G401.6 (cell line): ENCODE data around the gene APBB2.
A peak's percentile ranks its signal among the peaks of the same experiment; 100 is the strongest.

Experiments
- FAIRE-seq: peaks from 2 replicates; lab custom pipeline; 2012; peaks lifted over from hg19 to GRCh38; lab: Jason Lieb, UNC

The APBB2 gene

GRCh38 chr4:41214136-41214824, at the start of gene APBB2:
Gene APBB2 (minus strand): TSS chr4:41214542. CDS start chr4:41033254, 181,288 bp downstream.
- peak; percentile 47 for FAIRE-seq

DNA sequence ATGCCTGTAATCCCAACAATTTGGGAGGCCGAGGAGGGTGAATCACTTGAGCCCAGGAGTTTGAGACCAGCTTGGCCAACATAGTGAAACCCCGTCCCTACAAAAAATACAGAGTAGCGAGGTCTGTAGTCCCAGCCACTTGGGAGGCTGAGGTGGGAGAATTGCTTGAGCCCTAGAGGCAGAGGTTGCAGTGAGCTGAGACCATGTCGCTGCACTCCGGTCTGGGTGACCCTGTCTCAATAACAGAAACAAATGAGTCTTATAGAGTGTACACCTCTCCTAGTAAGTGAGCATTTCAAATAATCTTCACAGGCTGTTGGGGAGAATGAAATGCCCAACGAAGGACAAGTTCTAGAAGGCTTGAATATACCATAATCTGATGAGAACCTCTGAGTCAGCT, 47.9 kb upstream of the APBB2 start:
- FAIRE-seq, result no peak

DNA sequence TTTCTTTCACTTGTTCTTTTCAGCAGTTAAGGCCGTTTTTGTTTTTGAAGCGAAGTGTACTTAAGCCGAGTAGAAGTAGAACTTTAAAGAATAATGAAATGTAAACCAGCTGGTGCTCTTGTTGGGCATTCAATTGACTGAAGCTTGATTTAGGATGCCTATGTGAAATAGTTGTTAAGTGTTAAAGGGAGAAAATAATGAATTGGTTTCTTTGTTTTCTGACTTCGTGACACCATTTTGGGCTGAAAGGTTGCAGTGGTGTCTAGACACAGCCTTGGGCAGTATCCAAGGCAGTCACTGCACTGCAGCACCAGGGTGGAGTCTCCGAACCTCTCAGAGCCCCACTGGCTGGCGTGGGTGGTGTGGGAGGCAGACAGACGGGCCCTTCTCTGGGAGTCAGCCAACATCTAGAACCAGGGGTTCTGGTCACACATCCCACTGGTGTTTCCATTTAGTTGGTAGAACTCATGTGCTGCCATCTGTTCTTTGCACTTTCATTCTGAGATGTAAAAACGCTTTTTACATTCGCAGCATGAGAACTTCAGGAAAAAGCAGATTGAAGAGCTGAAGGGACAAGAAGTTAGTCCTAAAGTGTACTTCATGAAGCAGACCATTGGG, 45.9 kb upstream of the APBB2 start:
- no peak for FAIRE-seq

DNA sequence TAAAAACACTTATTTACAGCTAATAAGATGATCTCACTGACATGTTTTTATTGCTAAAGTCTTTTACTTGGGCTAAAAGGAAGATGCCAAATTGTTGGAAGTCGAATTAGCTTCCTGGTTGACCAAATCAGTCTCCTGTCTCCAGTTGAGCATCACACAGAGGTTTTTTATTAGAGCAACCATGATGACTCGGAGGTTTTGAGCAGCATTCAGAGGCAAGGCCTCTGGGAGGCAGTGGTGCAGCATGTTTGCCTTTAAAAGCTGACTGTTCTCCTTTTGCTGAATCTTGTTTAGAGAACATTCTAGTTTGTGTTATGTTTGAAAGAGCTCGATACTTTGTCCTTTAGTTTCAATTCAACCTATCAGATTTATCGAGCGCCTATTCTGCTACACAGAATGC, 44.4 kb upstream of the APBB2 start:
- FAIRE-seq, result no peak

DNA sequence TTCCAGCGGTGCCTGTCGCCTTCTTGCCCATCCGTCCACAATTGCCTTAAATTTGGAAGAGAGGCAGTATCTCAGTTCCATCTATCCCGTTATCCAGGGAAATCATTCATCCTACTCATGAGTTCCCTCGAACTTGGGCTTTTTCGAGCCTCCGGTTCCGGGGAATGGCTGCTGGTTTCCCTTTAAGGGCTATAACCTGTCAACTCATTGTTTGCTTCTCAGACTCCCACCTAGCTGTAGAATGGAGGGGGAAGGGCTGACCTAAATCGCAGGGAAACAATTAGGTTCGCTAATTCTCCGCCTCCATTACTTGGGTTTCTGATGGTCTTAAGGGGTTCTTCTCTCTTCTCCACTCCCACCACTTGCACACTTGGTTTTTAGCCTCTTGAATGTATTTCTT, 43.6 kb upstream of the APBB2 start:
- FAIRE-seq, result no peak

DNA sequence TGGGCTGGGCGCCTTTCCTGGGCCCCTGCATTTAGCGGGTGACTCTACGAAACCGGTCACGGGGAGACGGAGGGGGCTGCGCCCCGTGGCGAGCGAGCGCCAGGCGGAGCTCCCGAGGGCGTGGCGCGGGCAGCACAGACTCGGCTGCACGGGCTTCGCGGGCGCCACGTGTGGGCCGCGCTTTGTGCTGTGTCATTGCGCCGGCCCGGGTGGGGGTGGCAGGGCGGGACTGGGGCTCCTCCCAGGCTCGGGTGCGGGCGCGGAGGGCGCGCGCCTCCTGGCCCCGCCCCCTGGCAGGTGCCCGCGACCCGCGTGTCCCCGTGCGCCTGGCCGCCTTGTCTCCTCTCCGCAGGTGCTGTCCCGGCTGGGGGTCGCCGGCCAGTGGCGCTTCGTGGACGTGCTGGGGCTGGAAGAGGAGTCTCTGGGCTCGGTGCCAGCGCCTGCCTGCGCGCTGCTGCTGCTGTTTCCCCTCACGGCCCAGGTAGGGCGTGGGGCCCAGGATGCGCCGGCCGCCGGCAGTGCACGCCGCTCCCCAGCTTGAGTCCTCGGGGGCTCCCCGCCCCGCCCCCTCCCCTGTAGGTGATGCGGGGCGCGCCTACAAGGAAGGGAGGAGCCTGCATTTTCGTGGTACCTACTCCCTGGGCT, 43.0 kb upstream of the APBB2 start:
- FAIRE-seq, result no peak

GRCh38 chr4:41256740-41257256, 42.5 kb upstream of the APBB2 start, which contains the start of gene UCHL1:
Gene UCHL1 (plus strand): TSS chr4:41256928. CDS start chr4:41256977, 49 bp downstream.
- FAIRE-seq, result peak; percentile 95

- no peak for FAIRE-seq
Measured at GRCh38 chr4:41256131-41256739, 41.9 kb upstream of the APBB2 start.

DNA sequence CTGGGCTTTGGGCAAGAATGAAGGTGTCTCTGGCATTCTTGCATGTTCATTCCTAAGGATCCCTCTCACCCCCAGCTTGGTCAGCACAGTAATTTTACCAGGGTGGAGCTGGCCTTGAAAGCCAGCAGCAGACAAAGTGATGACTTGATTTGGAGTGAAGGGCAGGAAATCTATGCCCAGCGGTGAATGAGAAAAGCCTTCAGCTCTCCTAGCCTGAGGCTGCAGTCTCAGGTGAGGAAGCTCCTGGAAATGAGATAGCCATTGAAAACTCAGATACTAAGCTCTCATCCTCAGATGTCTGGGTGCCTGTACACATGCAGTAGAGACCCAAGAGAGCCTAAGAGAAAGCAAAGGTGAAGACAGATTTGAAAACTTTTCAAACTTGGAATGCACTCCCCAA, 31.6 kb upstream of the APBB2 start:
- FAIRE-seq, result no peak

GRCh38 chr4:41241919-41242318, 27.6 kb upstream of the APBB2 start:
- FAIRE-seq, result no peak

- peak; percentile 63 for FAIRE-seq
Measured at GRCh38 chr4:41236508-41236907, 22.2 kb upstream of the APBB2 start.

- FAIRE-seq, result no peak
Measured at GRCh38 chr4:41236032-41236431, 21.7 kb upstream of the APBB2 start.

DNA sequence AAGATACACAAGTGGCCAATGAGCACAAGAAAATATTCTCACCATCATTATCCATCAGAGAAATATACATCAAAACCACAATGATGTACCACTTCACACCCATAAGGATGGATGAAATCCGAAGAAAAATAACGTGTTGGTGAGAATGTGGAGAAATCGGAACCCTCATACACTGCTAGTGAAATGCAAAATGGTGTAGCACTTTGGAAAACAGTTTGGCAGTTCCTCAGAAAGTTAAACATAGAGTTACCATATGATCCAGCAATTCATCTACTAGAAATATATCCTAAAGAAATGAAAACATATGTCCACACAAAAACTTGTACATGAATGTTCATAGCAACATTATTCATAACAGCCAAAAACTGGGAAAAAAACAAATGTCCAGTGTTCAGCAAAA, 18.5 kb upstream of the APBB2 start:
- peak; percentile 8 for FAIRE-seq

- no peak for FAIRE-seq
Measured at GRCh38 chr4:41232406-41232805, 18.1 kb upstream of the APBB2 start.

GRCh38 chr4:41227902-41228301, 13.6 kb upstream of the APBB2 start:
- FAIRE-seq, result no peak

- no peak for FAIRE-seq
Measured at GRCh38 chr4:41221850-41222645, 7.7 kb upstream of the APBB2 start.

DNA sequence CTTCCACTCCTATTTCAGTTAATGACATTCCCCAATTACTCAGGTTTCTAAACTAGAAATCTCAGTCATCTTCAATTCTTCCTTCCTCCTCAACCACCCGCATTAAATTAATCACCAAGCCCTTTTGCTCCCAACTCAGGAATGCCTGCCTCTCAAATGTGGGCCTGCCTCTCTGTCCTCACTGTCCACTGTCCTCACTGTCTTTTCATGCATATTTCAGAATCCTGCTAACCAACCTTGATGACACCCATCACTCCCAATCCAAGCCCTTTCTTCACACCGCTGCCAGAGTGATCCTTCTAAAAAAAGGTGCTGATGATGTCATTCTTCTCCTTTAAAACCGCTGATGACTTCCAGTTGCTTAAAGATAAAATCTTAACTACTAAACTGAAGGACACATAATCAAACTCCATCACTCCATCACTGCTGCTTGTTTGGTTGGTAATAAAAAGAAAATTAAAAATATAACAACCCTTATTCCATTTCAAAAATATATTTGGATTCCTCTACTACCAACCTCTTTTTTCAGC, 5.1 kb upstream of the APBB2 start:
- FAIRE-seq, result no peak

- no peak for FAIRE-seq
Measured at GRCh38 chr4:41218703-41219102, 4.4 kb upstream of the APBB2 start.

DNA sequence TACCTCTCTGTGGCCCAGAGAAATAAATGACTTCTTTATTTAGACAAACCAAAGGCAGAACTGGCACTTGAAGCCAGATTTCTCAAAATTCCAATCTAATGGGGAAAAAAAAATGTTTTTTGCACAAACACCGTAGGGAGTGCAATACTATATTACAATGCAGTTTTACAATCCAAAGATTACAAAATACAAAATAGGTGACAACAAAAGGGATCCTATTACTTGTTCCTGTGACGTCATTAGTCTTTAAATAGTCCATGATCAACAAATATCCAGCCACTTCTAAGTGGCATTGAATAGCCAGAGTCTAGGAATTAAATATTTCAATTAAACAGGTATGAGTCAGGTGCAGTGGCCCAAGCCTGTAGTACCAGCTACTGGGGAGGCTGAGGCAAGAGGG, 3.0 kb upstream of the APBB2 start:
- FAIRE-seq, result no peak

DNA sequence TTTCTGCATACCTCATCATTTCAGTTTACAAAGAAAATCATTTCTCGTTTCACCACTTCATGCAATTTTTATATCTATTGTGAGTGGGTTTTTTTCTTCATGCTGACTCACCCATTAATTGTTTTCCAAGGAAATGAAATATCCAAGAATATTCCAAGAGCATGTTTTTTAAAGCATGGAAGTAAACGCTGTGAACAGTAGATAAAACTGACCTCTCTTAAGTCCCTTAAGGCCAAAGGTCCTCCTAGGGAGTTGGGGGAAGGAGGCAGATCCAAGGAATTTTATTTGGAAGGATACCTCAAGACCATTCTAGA, 2.6 kb upstream of the APBB2 start:
- FAIRE-seq, result no peak

DNA sequence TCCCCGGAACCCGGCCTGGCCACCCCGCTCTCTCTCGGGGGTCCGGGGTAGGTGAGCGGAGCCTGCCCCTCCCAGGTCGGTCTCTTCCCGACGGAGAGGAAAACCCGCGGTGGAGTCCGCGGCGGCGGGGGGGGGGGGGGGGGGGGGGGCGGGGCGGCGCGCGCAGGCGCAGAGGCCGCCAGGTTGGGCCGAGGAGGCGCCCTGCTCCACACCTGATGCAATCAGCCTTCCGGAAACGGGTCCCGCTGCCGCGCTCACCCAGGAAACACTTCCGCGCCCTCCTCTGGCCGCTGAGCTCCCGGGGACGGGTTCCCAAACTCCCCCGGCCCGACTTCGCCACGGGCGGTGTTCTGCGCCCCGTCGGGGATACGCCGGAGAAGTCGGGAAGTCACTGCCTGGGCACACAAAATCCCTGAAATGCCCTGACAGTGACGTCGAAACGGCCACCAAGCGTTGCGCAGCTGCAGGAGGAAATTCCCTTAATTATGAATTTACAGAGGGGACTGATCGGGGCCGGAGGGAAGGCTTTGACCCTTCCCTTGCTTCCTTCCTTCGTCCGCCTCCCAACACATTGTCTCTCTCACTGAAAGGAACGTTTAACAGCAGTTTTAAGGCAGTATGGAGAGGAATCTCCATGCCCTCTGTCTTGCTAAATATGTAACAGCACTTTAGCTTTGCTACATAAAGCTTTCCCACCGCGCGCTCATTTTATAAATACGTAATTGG, 2.1 kb upstream of the APBB2 start:
- FAIRE-seq, result no peak

DNA sequence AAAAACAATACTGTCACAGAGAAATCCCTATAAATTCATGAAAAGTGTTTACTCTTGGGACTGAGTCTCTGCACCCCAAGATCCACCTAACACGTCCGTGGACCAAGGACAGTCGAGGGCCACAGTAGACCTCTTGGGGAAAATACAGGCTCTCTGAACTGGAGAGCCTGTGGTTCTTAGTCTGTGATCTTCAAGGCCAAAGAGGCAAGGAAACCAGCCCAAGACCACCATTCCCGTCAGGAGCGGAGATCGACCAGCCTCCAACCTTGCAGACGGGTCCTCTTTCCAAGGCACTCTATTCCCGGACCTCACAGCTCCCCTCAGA, 1.6 kb upstream of the APBB2 start:
- FAIRE-seq, result no peak
